ENCODE measurements around the gene DRG2.

GRCh38 chr17:18107061-18107790 lies 19.5 kb downstream of the DRG2 start:
- TF ChIP-seq CTCF (IDR thresholded peaks at IDR 0.05) = no peak
- TF ChIP-seq RCOR1 (IDR thresholded peaks at IDR 0.05; ENCODE audit: low read length) = no peak
- no peak for TF ChIP-seq NRF1 (IDR thresholded peaks at IDR 0.05; ENCODE audit: low read depth, low read length)
- no peak for TF ChIP-seq YY1 (IDR thresholded peaks at IDR 0.05; ENCODE audit: low read depth)
- TF ChIP-seq JUND (IDR thresholded peaks at IDR 0.05) = no peak
- no peak for TF ChIP-seq EZH2phosphoT487 (IDR thresholded peaks at IDR 0.05; ENCODE audit: borderline replicate concordance, low read depth)
- no peak for TF ChIP-seq REST (IDR thresholded peaks at IDR 0.05; ENCODE audit: low read depth, low read length)
- TF ChIP-seq CHD2 (IDR thresholded peaks at IDR 0.05; ENCODE audit: low read length, partially characterized antibody) = no peak
- no peak for TF ChIP-seq MAX (IDR thresholded peaks at IDR 0.05; ENCODE audit: low read depth)
- no peak for TF ChIP-seq FOXJ3 (CRISPR knock-in tag; IDR thresholded peaks at IDR 0.05)
- TF ChIP-seq TAF1 (IDR thresholded peaks at IDR 0.05; ENCODE audit: borderline replicate concordance, low read depth, low read length) = no peak
- no peak for TF ChIP-seq RFX5 (IDR thresholded peaks at IDR 0.05; ENCODE audit: low read length)
